Measurements from ENCODE around the gene GRIA2. TPM values are rescaled to one million over a fixed set of nuclear protein-coding genes. Genes with fewer than 3 reads are reported as not detected.

The GRIA2 gene
- total RNA-seq, 1 donor from 2014 or later: not detected

GRCh38 chr4:157280673-157281072 is 60.1 kb downstream of the GRIA2 start:
- CTCF ChIA-PET: no interaction called here
- H3K4me3 Mint-ChIP-seq: no peak overlapping the region
- H3K4me1 Mint-ChIP-seq: no peaks in the 10 kb centered on the region
- POLR2A ChIA-PET: no interaction called here
- ATAC-seq (ENCODE audit: low read depth) (no peak), DNase-seq (no peak)
- H3K36me3 Mint-ChIP-seq (ENCODE audit: low read depth): no peaks in the 10 kb centered on the region
- no peaks in the 10 kb centered on the region for H3K27me3 Mint-ChIP-seq
- H3K9me3 Mint-ChIP-seq: peaks cover 5% of the 10 kb centered on the region
- TF ChIP-seq, protein P1, sequence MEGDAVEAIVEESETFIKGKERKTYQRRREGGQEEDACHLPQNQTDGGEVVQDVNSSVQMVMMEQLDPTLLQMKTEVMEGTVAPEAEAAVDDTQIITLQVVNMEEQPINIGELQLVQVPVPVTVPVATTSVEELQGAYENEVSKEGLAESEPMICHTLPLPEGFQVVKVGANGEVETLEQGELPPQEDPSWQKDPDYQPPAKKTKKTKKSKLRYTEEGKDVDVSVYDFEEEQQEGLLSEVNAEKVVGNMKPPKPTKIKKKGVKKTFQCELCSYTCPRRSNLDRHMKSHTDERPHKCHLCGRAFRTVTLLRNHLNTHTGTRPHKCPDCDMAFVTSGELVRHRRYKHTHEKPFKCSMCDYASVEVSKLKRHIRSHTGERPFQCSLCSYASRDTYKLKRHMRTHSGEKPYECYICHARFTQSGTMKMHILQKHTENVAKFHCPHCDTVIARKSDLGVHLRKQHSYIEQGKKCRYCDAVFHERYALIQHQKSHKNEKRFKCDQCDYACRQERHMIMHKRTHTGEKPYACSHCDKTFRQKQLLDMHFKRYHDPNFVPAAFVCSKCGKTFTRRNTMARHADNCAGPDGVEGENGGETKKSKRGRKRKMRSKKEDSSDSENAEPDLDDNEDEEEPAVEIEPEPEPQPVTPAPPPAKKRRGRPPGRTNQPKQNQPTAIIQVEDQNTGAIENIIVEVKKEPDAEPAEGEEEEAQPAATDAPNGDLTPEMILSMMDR (IDR thresholded peaks at IDR 0.05): no peak
- intact Hi-C loops (cut with micrococcal nuclease): no loop called here
- no peak overlapping the region for H3K27ac Mint-ChIP-seq

GRCh38 chr4:157282019-157282418 is 61.5 kb downstream of the GRIA2 start:
- ATAC-seq (ENCODE audit: low read depth): no peak
- no peak for DNase-seq
- ChIA-PET CTCF (no interaction called here), POLR2A (no interaction called here)
- Mint-ChIP-seq H3K36me3 (ENCODE audit: low read depth) (no peaks in the 10 kb centered on the region), H3K9me3 (peaks cover 5% of the 10 kb centered on the region), H3K4me1 (no peaks in the 10 kb centered on the region), H3K27ac (no peak overlapping the region), H3K4me3 (no peak overlapping the region), H3K27me3 (no peaks in the 10 kb centered on the region)
- intact Hi-C loops (cut with micrococcal nuclease): no loop called here
- TF ChIP-seq, protein P1 (IDR thresholded peaks at IDR 0.05): no peak

GRCh38 chr4:157287445-157287844 is 66.9 kb downstream of the GRIA2 start:
- Mint-ChIP-seq H3K27me3 (no peaks in the 10 kb centered on the region), H3K36me3 (ENCODE audit: low read depth) (no peaks in the 10 kb centered on the region), H3K4me3 (no peak overlapping the region), H3K27ac (no peak overlapping the region), H3K4me1 (no peaks in the 10 kb centered on the region), H3K9me3 (no peaks in the 10 kb centered on the region)
- intact Hi-C loops (cut with micrococcal nuclease): no loop called here
- DNase-seq: no peak
- TF ChIP-seq, protein P1 (IDR thresholded peaks at IDR 0.05): no peak
- ChIA-PET CTCF (no interaction called here), POLR2A (no interaction called here)
- ATAC-seq (ENCODE audit: low read depth): no peak

GRCh38 chr4:157290622-157291021 is 70.1 kb downstream of the GRIA2 start:
- Mint-ChIP-seq H3K36me3 (ENCODE audit: low read depth) (no peaks in the 10 kb centered on the region), H3K27ac (no peak overlapping the region), H3K4me1 (no peaks in the 10 kb centered on the region), H3K4me3 (no peak overlapping the region), H3K9me3 (no peaks in the 10 kb centered on the region), H3K27me3 (no peaks in the 10 kb centered on the region)
- intact Hi-C loops (cut with micrococcal nuclease): no loop called here
- DNase-seq (no peak), ATAC-seq (ENCODE audit: low read depth) (no peak)
- ChIA-PET POLR2A (no interaction called here), CTCF (no interaction called here)
- TF ChIP-seq, protein P1 (IDR thresholded peaks at IDR 0.05): no peak

GRCh38 chr4:157291071-157291470 is 70.5 kb downstream of the GRIA2 start:
- TF ChIP-seq, protein P1 (IDR thresholded peaks at IDR 0.05): no peak
- no peak for ATAC-seq (ENCODE audit: low read depth)
- H3K36me3 Mint-ChIP-seq (ENCODE audit: low read depth): no peaks in the 10 kb centered on the region
- H3K27ac Mint-ChIP-seq: no peak overlapping the region
- DNase-seq: no peak
- H3K27me3 Mint-ChIP-seq: no peaks in the 10 kb centered on the region
- no peak overlapping the region for H3K4me3 Mint-ChIP-seq
- no peaks in the 10 kb centered on the region for H3K9me3 Mint-ChIP-seq
- ChIA-PET POLR2A (no interaction called here), CTCF (no interaction called here)
- no peaks in the 10 kb centered on the region for H3K4me1 Mint-ChIP-seq
- intact Hi-C loops (cut with micrococcal nuclease): no loop called here
